Endothelial cell (in vitro differentiated cells): ENCODE results near the gene PACRG. TPM values are rescaled to one million over a fixed set of nuclear protein-coding genes. Genes with fewer than 3 reads are reported as not detected.

ENCODE experiments used
- DNase-seq: peaks from one replicate; pipeline ENCODE4 v3.0.0; 2021; ENCODE audit warnings: low spot score
- H3K27ac Mint-ChIP-seq: one replicate; pipeline ENCODE4 v1.8.0; 2021; ENCODE audit warnings: mixed read lengths, inconsistent platforms; ENCODE audit not compliant: unreplicated experiment
- H3K27me3 Mint-ChIP-seq: one replicate; pipeline ENCODE4 v1.8.0; 2021; ENCODE audit warnings: mild to moderate bottlenecking, moderate library complexity, mixed read lengths, inconsistent platforms; ENCODE audit not compliant: unreplicated experiment
- H3K36me3 Mint-ChIP-seq: one replicate; pipeline ENCODE4 v1.8.0; 2021; ENCODE audit warnings: mild to moderate bottlenecking, low read depth, mixed read lengths, inconsistent platforms; ENCODE audit not compliant: unreplicated experiment
- H3K4me1 Mint-ChIP-seq: one replicate; pipeline ENCODE4 v1.8.0; 2021; ENCODE audit warnings: mild to moderate bottlenecking, mixed read lengths, inconsistent platforms; ENCODE audit not compliant: unreplicated experiment
- H3K4me3 Mint-ChIP-seq: one replicate; pipeline ENCODE4 v1.8.0; 2021; ENCODE audit warnings: mild to moderate bottlenecking, mixed read lengths, inconsistent platforms; ENCODE audit not compliant: unreplicated experiment
- H3K9me3 Mint-ChIP-seq: one replicate; pipeline ENCODE4 v1.8.0; 2021; ENCODE audit warnings: mixed read lengths, inconsistent platforms; ENCODE audit not compliant: unreplicated experiment
- CTCF ChIP-seq: fragments of 200-600 bp; sonication (generic); IDR thresholded peaks from one replicate; pipeline ENCODE4 v1.5.0; 2021; ENCODE audit warnings: antibody characterized with exemption; ENCODE audit not compliant: unreplicated experiment
- total RNA-seq: library from RNA; stranded (reverse); fragmentation: NEBNext Ultra II Directional; extraction: Animal tissue kit (Norgen Biotek cat#: 25700); gene quantifications from one replicate; pipeline ENCODE4 v1.2.1, GENCODE V29; 2021; ENCODE audit not compliant: unreplicated experiment

Gene PACRG
- total RNA-seq, 1 donor from 2014 or later = 1.1 TPM

DNA sequence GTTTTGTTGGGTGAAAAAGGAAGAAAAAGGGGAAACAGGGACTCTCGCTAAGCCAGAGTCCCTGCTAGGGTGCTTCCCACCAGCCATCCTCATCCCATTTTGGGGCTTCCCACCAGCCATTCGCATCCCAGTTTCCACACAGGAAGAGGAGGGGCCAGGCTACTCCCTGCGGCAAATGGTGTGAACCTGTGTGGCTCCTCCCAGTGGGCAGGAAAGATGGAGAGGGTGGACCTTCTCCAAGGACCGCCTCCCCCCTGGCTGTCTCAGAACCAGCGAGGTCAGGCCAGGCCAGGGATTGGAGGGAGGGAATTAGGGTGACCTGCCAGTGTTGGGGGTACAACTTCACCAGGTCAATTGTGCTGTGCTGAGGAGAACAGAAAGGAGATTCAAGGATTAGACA lies 326.9 kb downstream of the PACRG start:
- no peaks in the 10 kb centered on the region for H3K4me1 Mint-ChIP-seq
- H3K9me3 Mint-ChIP-seq = no peaks in the 10 kb centered on the region
- no peak overlapping the region for H3K4me3 Mint-ChIP-seq
- H3K36me3 Mint-ChIP-seq = no peaks in the 10 kb centered on the region
- no peak overlapping the region for H3K27ac Mint-ChIP-seq
- DNase-seq = no peak
- H3K27me3 Mint-ChIP-seq = no peaks in the 10 kb centered on the region
- no peak for TF ChIP-seq CTCF

- no peak overlapping the region for H3K4me3 Mint-ChIP-seq
- no peaks in the 10 kb centered on the region for H3K4me1 Mint-ChIP-seq
- H3K36me3 Mint-ChIP-seq = no peaks in the 10 kb centered on the region
- no peak for TF ChIP-seq CTCF
- H3K27me3 Mint-ChIP-seq = no peaks in the 10 kb centered on the region
- no peaks in the 10 kb centered on the region for H3K9me3 Mint-ChIP-seq
- no peak for DNase-seq
- no peak overlapping the region for H3K27ac Mint-ChIP-seq
These were observed 329.5 kb downstream of the PACRG start for GRCh38 chr6:163057260-163057659.

GRCh38 chr6:163062790-163063189 lies 335.0 kb downstream of the PACRG start:
- Mint-ChIP-seq H3K4me1 (peaks cover 31% of the 10 kb centered on the region), H3K27ac (no peak overlapping the region), H3K36me3 (no peaks in the 10 kb centered on the region), H3K27me3 (no peaks in the 10 kb centered on the region), H3K4me3 (no peak overlapping the region), H3K9me3 (no peaks in the 10 kb centered on the region)
- no peak for TF ChIP-seq CTCF
- no peak for DNase-seq

GRCh38 chr6:163063561-163063960 lies 335.8 kb downstream of the PACRG start:
- Mint-ChIP-seq H3K36me3 (no peaks in the 10 kb centered on the region), H3K9me3 (no peaks in the 10 kb centered on the region), H3K27me3 (no peaks in the 10 kb centered on the region), H3K4me3 (no peak overlapping the region), H3K27ac (peak overlapping the region; percentile 19), H3K4me1 (peaks cover 34% of the 10 kb centered on the region)
- no peak for DNase-seq
- TF ChIP-seq CTCF = no peak

DNA sequence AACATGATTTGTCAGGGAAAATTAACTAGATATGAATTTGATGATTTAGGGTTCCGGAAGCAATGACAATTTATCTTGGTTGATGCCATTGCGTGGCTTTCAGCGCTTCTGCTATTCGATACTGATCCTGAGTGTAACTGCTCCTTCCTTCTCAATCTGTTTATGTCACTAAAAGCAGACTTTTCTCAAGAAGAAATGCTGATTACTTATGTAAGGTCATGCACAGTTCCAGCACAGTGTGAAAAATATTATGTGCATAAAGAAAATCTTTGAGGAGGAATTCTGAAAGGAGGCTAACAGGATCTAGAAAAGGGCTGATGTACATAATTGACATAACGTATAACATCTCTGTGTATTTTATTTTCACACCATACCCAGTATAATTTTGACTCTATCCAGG lies 336.6 kb downstream of the PACRG start:
- Mint-ChIP-seq H3K36me3 (no peaks in the 10 kb centered on the region), H3K4me3 (no peak overlapping the region), H3K27ac (peak overlapping the region; percentile 98), H3K4me1 (peaks cover 34% of the 10 kb centered on the region), H3K9me3 (no peaks in the 10 kb centered on the region), H3K27me3 (no peaks in the 10 kb centered on the region)
- DNase-seq = no peak
- no peak for TF ChIP-seq CTCF
